ENCODE results near the gene CD200R1L.

The CD200R1L gene

DNA sequence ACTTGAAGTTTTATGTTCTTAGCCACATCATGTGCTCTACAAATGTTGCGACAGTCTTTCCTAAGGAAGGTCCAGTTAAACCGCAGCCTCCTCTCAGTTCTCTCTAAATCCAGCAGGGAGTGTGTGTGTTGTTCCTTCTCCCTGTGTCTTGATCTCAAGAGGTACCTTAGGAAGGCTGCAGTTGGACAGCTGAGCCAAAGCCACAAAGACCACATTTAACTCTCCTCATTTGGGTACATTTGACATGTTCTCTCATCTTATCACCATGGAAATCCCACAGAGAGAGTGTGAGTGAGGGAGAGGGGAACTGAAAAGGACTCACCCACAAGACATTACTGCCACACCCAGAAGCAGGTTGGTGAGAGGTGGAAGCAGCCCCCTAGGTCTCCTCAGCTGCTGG, 79.5 kb downstream of the CD200R1L start:
- Histone ChIP-seq H3K4me1 (ENCODE audit: insufficient read depth, low read length, poor library complexity, severe bottlenecking) (peaks cover 6% of the 10 kb centered on the region), H2AFZ (ENCODE audit: low read length) (no peak overlapping the region)

More for the DNA sequence above, 79.5 kb downstream of the CD200R1L start:
- no peaks in the 10 kb centered on the region for H3K36me3 ChIP-seq (ENCODE audit: insufficient read depth, low read length)
- no peaks in the 10 kb centered on the region for H4K20me1 ChIP-seq (ENCODE audit: insufficient read depth, low read length, poor library complexity, severe bottlenecking)
- H3K9me3 ChIP-seq (ENCODE audit: insufficient read depth, low read depth, low read length) = no peaks in the 10 kb centered on the region
- no peak overlapping the region for H3K9ac ChIP-seq (ENCODE audit: low read depth, low read length, poor library complexity, severe bottlenecking)
- no peak overlapping the region for H3K4me3 ChIP-seq (ENCODE audit: low read length, poor library complexity, severe bottlenecking)
- H3K9me2 ChIP-seq (replicated peaks; ENCODE audit: low read depth, low read length) = no peaks in the 10 kb centered on the region
- no peaks in the 10 kb centered on the region for H3F3A ChIP-seq (ENCODE audit: low read depth)
- H3K27me3 ChIP-seq (ENCODE audit: insufficient read depth, low read length, poor library complexity, severe bottlenecking) = no peaks in the 10 kb centered on the region
- no peak overlapping the region for H3K4me2 ChIP-seq (ENCODE audit: low read depth, low read length, poor library complexity, severe bottlenecking)
- no peaks in the 10 kb centered on the region for H3K79me2 ChIP-seq (ENCODE audit: insufficient read depth, low read length)
- TF ChIP-seq CTCF (conservative IDR thresholded peaks at IDR 0.05; ENCODE audit: low read length) = no peak
- TF ChIP-seq EZH2phosphoT487 (IDR thresholded peaks at IDR 0.05; ENCODE audit: borderline replicate concordance) = no peak

All from Loucy (cell line).